Testis (tissue), 3 donors: ENCODE measurements around the gene RNF223. TPM values are rescaled to one million over a fixed set of nuclear protein-coding genes. Genes with fewer than 3 reads are reported as not detected.
"Not testable (repeated sequence)": the region's sequence is repeated elsewhere in the genome, so short reads cannot be mapped to it uniquely, and the experiment has no call there.

Experiments
- DNase-seq: peaks from one replicate; pipeline ENCODE4 v3.0.0-alpha.2; 2019
- H3K27ac ChIP-seq, 2 donors: fragments of 200-600 bp; sonication (generic); one replicate each; pipeline ENCODE4 v1.5.1; 2019
- H3K27me3 ChIP-seq: fragments of 200-600 bp; sonication (generic); one replicate; pipeline ENCODE4 v1.5.1; 2019
- H3K36me3 ChIP-seq: fragments of 200-600 bp; sonication (generic); one replicate; pipeline ENCODE4 v1.5.1; 2017; ENCODE audit warnings: low read depth; ENCODE audit errors: missing control alignments
- H3K4me1 ChIP-seq: fragments of 200-600 bp; sonication (generic); one replicate; pipeline ENCODE4 v1.5.1; 2019
- H3K4me3 ChIP-seq, 2 donors: fragments of 200-600 bp; sonication (generic); one replicate each; pipeline ENCODE4 v1.5.1; 2017 to 2019
- H3K9me3 ChIP-seq: fragments of 200-600 bp; sonication (generic); one replicate; pipeline ENCODE4 v1.5.1; 2017
- CTCF ChIP-seq, 3 experiments: fragments of 450-650 bp in 2 of 3; fragments of 200-600 bp in 1 of 3; sonication (generic) in 1 of 3; IDR thresholded peaks; one replicate each; pipeline ENCODE4 v1.5.1; 2016 to 2019; ENCODE audit warnings: antibody characterized with exemption in 3 of 3, mild to moderate bottlenecking in 2 of 3, moderate library complexity in 1 of 3
- POLR2A ChIP-seq: fragments of 450-650 bp; IDR thresholded peaks from one replicate; pipeline ENCODE4 v1.6.1; 2017; ENCODE audit warnings: antibody characterized with exemption, mild to moderate bottlenecking, moderate library complexity
- whole genome bisulfite sequencing, 2 donors: methylation state at CpG; one replicate each; pipeline ENCODE4 v1.1.5; 2018; 5-methylcytosine and 5-hydroxymethylcytosine counted together
- intact Hi-C: fragments of 100-400 bp; cut with DNase I; formaldehyde crosslinking; loops from one replicate; pipeline ENCODE4 v1.15.1; 2023; ENCODE audit warnings: low total_unique reads
- polyA plus RNA-seq: library from polyadenylated mRNA; stranded (reverse); fragments of 350-450 nt; fragmentation: Illumina TruSeq; extraction: RNeasy Lipid Tissue Mini Kit (QIAGEN cat#74804); gene quantifications from one replicate; pipeline ENCODE4 v1.2.3, GENCODE V29; 2014; ENCODE audit warnings: low read depth, low replicate concordance; ENCODE audit not compliant: insufficient read depth
- total RNA-seq, 2 donors: library from RNA; depleted of rRNA; stranded (reverse); fragments of >200 nt; gene quantifications; one replicate each; pipeline ENCODE4 v1.2.3, GENCODE V29; 2016

RNF223 gene
- total and polyA plus RNA-seq, 3 donors from 2014 or later, result 0.19 to 0.31 TPM; not detected in 1

GRCh38 chr1:1031659-1032235, 42.4 kb downstream of the RNF223 start:
- no peak overlapping the region for H3K27ac ChIP-seq
- no peak for TF ChIP-seq POLR2A
- no peak for TF ChIP-seq CTCF (IDR thresholded peaks at IDR 0.05)
- 0 to 71% methylated on average over 1 to 11 of the region's 11 CpGs for WGBS, 2 donors

GRCh38 chr1:1030867-1031658, 43.0 kb downstream of the RNF223 start:
- H3K27ac ChIP-seq, H3K9me3 ChIP-seq, DNase-seq, H3K4me3 ChIP-seq, H3K27me3 ChIP-seq, intact Hi-C loops, H3K36me3 ChIP-seq: not testable (repeated sequence)
- WGBS, 2 donors, result 50 to 58% methylated on average over 3 to 6 of the region's 7 CpGs
- peaks cover 14% of the 10 kb centered on the region for H3K4me1 ChIP-seq

More at GRCh38 chr1:1031659-1032235, 42.4 kb downstream of the RNF223 start:
- Histone ChIP-seq H3K27me3 (no peaks in the 10 kb centered on the region), H3K9me3 (no peaks in the 10 kb centered on the region), H3K4me1 (peaks cover 14% of the 10 kb centered on the region), H3K4me3 (no peak overlapping the region), H3K36me3 (no peaks in the 10 kb centered on the region)
- intact Hi-C loops, result no loop called here
- no peak for DNase-seq

GRCh38 chr1:1027791-1028190, 46.3 kb downstream of the RNF223 start:
- WGBS, 2 donors, result 83% methylated on average over 4 to 17 of the region's 17 CpGs
- TF ChIP-seq CTCF (IDR thresholded peaks at IDR 0.05) (no peak), POLR2A (no peak)
- H3K4me1 ChIP-seq, result peaks cover 15% of the 10 kb centered on the region
- no peak for DNase-seq
- intact Hi-C loops, result no loop called here
- H3K27me3 ChIP-seq, result no peaks in the 10 kb centered on the region
- H3K4me3 ChIP-seq, result no peak overlapping the region
- no peak overlapping the region for H3K27ac ChIP-seq
- no peaks in the 10 kb centered on the region for H3K36me3 ChIP-seq
- no peaks in the 10 kb centered on the region for H3K9me3 ChIP-seq

- H3K4me1 ChIP-seq, result peaks cover 8% of the 10 kb centered on the region
Measured at GRCh38 chr1:1026599-1027413, 47.3 kb downstream of the RNF223 start.

More at GRCh38 chr1:1026599-1027413, 47.3 kb downstream of the RNF223 start:
- Histone ChIP-seq H3K27ac (no peak overlapping the region), H3K27me3 (no peaks in the 10 kb centered on the region), H3K9me3 (no peaks in the 10 kb centered on the region), H3K4me3 (no peak overlapping the region), H3K36me3 (no peaks in the 10 kb centered on the region)
- WGBS, 2 donors, result 64 to 82% methylated on average over 10 to 18 of the region's 21 CpGs
- TF ChIP-seq CTCF (IDR thresholded peaks at IDR 0.05) (no peak), POLR2A (no peak)
- intact Hi-C loops, result no loop called here
- DNase-seq, result no peak
